HG03521 (cell line): ENCODE results near the gene CACNA1H.
"Not testable (repeated sequence)": the region's sequence is repeated elsewhere in the genome, so short reads cannot be mapped to it uniquely, and the experiment has no call there.

Source experiments
- ATAC-seq: cut with Tn5 transposase; IDR thresholded peaks from one replicate; pipeline ENCODE4 v1.9.1; 2021; ENCODE audit warnings: mild to moderate bottlenecking, moderate library complexity; ENCODE audit not compliant: unreplicated experiment

The CACNA1H gene

DNA sequence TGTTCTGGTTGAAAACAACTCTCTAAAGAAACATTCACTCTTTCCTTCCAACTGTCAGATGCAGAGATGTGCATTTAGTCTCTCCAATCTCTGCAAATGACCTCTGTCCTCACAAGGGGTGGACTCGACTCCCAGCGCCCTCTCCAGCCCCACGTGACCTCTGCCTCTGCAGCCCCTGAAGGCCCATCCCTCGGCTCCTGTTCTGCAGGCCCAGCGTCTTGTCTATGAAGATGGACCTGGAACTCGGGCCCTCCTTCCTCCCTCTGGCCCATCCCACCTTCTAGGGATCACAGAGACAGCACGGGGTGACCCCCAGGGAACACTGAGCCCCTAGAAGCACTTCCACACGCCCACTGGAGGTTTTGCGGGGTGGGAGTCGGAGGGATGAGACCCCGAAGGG is 90.5 kb downstream of the CACNA1H start:
- not testable (repeated sequence) for ATAC-seq

DNA sequence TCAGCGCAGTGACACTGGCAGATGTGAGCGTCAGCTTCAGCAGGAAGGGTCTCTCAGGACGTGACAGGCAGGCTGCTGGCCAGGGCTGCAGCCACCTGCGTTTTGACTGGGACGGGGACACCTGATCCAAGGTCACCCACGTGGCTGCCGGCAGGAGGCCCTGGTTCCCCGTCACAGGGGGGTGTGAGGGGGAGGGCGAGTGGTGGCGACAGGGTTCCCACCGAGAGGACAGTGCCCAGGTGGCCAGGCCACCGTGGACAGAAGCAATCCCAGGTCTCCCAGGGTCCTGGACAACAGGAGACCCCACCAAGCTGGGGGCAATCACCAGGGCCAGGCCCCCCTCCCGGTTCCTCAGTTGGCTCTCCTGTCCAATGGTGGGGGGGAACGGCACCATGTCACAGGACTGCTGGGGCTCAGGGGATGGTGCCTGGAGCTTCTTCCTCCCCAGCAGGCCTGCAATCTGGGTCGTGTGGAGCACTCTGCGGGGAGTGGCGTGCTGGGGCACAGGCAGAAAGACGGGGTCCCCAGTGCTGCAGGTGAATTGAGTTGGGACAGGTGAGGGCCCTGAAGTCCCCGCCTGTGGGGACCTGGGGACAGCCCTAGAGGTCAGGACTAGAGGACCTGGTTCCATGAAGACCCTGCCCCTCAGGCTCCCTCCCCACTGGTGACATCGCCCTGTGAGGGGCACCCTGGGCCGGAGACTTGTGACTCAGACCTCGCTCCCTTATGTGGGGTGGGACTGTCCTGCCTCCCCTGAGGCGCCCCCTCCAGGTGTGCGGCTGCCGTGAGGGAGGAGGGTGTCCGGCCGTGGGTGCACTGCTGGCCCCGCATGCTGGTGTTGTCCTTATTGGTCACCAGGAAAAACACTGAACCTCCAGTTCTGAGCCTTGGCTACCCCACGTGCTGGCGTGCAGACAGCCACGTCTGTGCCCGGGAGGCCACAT is 91.3 kb downstream of the CACNA1H start:
- not testable (repeated sequence) for ATAC-seq

DNA sequence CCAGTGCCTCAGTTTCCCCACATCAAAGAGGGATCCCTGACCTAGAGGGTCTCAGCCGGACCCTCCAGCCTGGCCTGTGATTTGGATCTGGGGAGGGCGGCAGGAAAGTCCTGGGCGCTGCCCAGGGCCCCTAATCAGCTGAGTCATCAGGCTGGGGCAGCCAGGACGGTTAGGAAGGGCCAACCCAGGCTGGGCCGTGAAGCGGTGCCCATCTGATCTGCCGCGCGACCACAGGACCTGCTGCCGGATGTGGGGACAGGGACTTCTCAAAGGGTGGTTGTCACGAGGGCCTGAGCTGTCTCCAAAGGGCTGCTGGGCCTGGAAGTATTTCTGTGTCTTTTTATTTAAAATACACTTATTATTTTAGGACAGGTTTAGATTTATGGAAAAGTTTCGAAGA is 92.0 kb downstream of the CACNA1H start:
- ATAC-seq, result no peak

DNA sequence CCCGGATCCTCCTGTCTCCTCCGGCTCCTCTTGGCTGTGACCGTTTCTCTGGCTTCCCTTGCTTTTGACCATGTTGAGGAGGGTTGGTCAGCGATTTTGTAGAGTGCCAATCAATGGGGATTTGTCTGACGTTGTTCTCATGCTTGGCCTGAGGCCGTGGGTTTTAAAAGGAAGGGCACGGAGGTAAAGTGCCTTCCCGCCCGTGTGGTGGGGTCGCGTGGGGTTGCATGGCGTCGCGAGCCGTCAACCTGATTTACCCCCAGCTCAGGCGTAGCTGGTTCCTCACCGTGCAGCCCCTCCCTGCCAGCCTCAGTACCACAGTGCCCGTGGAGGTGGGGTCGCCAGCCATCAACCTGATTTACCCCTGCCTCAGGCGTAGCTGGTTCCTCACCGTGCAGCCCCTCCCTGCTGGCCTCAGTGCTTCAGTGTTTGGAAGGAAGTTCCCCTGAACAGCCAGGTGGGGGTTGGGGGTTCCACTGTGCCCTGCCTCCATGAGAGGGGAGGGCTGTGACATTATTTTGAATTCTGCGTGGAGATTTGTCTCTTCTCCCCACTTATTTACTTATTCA is 92.6 kb downstream of the CACNA1H start:
- no peak for ATAC-seq

DNA sequence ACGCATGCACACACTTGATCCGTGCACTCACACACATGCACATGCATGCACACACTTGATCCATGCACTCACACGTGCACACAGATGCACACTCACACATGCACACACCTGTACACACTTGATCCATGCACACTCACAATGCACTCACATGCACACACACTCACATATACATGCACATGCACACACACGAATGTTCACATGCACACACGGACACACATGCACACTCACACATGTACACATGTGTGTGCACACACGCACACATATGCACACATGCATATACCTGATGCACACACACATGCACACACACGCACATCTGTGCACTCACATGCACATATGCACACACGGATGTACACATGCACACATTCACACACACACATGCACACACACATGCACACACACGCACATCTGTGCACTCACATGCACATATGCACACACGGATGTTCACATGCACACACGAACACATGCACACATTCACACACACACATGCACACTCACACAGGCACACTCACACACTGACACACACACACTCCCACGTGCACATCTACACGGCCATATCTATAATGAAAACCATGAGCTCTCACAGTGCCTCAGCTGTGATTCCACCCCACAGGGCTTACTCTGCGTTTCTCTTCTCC is 95.1 kb downstream of the CACNA1H start:
- ATAC-seq, result not testable (repeated sequence)

DNA sequence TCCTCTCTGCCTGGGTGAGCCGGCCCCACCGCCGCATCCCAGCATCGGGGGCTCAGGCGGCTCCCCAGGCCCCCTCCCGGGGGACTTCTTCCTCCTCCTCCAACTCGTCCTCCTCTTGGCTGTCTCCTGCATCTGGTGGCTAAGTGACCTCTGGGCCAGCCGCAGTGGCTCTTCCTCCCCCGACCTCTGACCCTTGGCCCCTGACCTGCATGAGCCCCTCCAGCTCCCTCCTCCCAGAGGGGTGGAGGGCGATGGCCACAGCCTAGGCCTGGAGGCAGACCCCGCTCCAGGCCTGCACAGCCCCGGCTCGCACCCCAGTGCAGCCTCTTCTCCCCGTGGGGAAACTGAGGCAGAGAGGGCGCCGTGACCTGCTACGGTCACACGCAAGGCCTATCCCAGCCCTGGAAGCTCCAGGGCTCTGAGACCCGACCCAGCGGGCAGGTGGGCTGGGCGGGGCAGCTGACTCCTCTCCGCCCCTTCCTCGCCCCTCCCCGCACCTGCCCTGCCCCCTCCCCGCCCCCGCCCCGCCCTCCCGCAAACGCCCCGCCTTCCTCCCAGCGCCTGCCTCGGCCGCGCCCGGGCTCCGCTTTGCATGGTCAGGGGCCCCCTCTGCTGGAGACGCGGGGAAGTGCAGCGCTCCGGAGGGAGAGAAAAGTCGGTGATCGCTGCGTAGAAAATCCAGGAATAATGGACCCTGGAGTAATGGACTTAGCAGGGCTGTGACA is 96.3 kb downstream of the CACNA1H start:
- ATAC-seq, result not testable (repeated sequence)

DNA sequence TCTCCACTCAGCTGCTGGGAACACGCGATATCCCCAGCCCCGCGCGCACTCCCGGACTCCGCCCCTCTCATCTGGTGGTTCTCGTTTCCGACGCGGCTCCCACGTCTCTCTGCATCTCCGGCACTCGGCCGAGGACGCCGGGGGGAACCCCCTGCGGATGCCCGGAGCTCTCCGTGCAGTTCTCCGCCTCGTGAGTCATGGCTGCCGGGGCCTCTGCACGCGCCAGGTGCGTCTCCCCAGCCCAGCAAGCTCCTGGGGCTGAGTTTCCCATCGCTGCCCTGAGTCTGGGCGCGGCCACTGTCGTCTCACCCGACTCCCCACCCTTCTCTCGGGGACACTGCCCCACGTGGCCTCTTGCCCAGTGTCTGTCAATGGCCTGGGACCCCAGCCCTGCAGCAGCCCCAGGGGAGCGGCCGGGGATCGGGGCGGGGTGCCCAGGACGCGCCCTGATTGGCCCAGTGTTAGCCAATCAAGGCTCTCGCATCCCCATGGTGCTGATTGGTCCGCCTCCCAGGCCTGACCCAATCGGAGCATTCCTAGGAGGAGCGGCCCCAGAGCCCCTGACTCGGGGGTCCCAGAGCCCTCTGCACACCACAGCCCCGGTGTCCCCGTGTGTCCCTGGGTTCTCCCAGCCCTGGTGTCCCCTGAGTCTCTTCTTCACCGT is 100.9 kb downstream of the CACNA1H start:
- ATAC-seq, result not testable (repeated sequence)

DNA sequence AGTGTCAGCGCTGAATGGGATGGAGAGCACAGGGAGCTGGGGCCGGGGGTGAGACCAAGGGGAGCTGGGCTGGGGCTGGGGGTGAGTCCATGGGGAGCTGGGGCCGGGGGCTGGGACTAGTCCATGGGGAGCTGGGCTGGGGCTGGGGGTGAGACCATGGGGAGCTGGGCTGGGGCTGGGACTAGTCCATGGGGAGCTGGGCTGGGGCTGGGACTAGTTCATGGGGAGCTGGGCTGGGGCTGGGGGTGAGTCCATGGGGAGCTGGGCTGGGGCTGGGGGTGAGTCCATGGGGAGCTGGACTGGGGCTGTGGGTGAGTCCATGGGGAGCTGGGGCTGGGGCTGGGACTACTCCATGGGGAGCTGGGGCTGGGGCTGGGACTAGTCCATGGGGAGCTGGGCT is 101.9 kb downstream of the CACNA1H start:
- ATAC-seq, result not testable (repeated sequence)

DNA sequence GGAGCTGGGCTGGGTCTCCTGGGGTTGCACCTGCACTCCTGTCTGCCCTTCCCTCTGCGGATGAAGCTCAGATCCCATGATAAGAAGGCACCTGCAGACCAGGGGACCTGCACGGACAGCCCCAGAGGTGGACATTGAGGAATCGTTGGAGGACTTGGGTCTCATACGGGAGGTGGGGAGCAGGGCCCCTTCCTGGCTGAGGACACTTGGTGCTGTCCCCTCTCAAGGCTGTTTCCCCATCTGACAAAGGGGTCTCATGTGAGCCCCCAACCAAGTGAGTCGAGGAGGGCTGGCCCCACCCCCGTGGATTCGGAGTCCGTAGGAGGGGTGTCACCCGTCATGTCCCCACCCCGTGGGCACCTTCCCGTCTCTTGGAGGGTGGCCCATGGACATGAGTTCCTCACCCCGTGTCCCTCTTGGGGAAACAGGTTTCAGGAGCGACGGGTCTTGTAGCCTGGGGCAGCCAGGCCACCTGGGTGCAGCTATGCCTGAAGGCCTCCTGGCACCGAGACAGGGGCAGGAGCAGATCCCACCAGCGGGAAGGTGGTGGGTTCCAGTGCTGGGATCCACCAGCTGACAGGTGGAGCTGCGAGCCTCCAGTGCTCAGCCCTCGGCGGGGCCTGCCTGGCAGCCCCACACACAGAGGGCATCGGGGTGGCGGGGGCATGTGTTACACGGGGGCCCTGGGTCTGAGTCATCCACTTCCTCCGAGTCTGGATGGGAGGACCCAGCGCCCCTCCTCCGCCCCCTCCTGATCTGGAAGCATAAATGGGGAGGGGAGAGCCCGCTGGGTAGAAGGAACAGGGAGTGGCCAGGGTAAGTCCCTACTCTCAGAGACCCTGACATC is 102.6 kb downstream of the CACNA1H start, which contains the start of gene TPSD1:
TPSD1 (plus strand) TSS at position 794 of the 847 bp plus-strand sequence. CDS start 212 bp downstream, outside the sequence.
- not testable (repeated sequence) for ATAC-seq

DNA sequence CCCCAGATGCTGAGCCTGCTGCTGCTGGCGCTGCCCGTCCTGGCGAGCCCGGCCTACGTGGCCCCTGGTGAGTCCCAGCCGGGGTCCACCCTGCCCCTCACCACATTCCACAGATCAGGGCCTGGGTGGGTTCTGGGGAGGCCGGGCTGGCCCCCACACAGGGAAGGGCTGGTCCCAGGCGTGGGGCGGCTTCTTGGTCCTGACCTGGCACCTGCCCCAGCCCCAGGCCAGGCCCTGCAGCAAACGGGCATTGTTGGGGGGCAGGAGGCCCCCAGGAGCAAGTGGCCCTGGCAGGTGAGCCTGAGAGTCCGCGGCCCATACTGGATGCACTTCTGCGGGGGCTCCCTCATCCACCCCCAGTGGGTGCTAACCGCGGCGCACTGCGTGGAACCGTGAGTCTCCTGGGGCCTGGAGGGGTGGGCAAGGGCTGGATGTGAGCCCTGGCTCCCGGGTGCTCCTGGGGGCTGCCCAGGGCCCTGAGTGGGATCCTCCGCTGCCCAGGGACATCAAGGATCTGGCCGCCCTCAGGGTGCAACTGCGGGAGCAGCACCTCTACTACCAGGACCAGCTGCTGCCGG is 103.5 kb downstream of the CACNA1H start:
- ATAC-seq, result not testable (repeated sequence)

DNA sequence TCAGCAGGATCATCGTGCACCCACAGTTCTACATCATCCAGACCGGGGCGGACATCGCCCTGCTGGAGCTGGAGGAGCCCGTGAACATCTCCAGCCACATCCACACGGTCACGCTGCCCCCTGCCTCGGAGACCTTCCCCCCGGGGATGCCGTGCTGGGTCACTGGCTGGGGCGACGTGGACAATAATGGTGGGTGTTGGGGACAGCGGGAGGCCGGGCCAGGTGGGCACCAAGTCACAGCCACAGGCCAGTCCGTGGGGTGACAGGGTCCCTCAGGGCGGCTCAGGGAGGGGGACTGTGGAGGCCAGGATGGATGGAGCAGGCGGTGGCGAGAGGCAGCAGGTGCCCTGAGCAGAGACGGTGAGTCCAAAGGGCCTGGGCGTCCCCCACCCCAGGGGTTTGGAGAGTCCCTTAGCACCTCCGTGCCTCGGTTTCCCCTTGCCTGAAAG is 104.0 kb downstream of the CACNA1H start:
- no peak for ATAC-seq

DNA sequence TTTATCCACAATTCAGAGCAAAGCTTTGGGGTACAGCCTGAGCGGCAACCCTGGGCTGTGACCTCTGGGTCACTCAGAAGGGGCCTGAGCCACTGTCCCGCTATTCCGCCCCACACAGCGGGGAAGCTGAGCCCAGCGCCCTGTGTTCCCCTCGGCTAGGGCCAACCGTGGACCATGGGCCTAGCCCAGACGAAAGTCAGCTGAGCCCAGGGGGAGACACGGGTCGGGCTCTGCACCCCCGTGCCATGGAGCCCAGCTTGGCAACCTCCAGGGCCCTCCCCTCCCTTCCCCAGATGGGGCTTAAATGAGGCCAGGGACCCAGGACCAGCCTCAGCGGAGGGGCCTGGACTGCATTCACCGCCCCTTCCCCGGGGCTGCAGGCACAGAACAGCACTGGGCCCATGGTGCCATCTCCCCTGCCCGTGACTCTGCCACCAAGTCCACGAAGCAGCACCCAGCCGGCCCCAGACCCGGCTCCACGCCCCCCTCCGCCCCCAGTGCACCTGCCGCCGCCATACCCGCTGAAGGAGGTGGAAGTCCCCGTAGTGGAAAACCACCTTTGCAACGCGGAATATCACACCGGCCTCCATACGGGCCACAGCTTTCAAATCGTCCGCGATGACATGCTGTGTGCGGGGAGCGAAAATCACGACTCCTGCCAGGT is 104.8 kb downstream of the CACNA1H start:
- ATAC-seq, result no peak

DNA sequence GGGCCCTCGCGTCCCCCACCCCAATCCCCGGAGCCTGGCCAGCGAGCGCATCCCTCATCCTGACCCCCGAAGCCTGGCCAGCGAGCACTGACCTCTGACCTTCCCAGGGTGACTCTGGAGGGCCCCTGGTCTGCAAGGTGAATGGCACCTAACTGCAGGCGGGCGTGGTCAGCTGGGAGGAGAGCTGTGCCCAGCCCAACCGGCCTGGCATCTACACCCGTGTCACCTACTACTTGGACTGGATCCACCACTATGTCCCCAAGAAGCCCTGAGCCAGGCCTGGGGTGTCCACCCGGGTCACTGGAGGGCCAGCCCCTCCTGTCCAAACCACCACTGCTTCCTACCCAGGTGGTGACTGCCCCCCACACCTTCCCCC is 105.3 kb downstream of the CACNA1H start:
- ATAC-seq, result no peak

DNA sequence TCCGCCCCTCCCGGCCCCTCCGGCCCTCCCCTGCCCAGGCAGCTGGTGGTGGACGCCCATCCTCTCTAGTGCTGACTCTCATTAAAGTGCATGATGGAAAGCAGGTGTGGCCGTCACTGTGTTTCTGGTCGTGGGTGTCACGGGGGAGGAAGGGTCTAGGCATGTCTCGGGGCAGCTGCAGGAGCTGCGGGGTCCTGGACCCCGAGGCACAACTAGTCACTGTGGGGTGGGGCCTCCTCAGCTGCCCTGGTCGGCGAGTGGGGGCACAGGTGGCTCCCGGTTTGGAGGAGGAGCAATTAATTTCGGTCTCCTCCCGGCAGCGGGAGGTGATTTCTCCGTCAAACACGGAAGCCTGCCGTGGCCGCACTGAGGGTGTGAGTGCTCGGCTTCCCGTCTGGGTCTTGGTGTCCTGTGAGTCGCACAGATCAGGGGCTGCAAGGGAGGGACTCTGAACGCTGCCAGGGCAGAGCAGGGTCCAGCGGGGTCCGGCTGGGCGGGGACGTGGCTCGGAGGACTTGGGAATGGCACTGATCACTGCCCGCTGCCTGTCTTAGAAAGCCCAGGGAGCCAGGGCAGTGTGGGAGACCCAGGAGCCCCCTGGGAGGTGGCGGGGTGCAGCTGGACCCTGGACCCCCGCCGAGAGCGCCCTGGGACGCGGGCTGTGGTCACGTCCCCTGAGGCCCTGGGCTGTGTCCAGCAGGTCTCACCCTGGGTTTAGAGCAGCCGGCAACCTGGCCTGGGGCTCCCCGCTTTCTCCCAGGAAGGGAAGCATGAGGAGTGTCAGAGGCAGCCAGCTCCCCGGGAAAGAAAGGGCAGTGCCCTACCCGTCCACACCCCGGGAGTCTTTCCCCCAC is 106.2 kb downstream of the CACNA1H start:
- no peak for ATAC-seq

DNA sequence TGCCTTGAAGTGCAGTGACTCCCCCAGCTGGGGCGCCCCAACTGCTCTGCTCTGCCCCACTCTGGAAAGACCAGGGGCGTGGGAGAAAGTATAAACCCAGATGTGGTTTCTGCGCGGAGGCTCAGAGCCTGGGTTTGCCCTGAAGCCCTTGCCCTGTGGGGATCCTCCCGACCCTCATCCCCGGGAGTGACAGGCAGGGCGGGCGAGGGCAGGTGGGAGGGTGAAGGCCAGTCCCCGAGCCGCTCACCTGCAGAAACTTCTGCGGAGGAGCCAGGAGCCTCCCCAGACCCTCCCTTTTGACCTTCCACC is 106.8 kb downstream of the CACNA1H start:
- no peak for ATAC-seq

DNA sequence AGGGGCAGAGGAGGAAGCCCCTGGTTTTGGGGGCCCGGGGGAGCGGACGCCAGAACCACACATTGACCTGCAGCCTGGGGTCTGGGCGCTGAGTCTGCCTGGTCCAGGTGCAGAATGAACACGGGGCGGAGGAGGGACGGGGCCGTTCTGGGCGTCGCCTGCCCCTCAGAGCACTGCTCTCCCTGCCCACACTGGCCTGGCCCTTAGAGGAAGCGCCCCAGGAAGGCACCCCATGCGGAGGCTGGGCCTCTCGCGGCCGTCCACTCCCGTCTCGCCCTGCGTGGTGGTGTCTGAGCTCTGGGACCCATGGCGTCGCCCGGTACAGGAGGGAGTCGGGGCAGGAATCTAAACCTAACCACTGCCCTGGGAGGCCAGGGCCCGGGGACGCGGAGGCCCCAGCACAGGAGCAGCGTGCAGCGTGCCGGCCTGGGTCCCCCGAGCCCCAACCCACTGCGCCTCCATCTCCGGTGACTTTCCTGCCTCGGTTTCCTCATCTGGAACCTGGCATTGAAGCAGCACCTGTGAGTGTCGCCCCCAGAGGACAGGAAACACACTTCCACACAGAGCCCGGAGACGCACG is 107.3 kb downstream of the CACNA1H start:
- ATAC-seq, result no peak

DNA sequence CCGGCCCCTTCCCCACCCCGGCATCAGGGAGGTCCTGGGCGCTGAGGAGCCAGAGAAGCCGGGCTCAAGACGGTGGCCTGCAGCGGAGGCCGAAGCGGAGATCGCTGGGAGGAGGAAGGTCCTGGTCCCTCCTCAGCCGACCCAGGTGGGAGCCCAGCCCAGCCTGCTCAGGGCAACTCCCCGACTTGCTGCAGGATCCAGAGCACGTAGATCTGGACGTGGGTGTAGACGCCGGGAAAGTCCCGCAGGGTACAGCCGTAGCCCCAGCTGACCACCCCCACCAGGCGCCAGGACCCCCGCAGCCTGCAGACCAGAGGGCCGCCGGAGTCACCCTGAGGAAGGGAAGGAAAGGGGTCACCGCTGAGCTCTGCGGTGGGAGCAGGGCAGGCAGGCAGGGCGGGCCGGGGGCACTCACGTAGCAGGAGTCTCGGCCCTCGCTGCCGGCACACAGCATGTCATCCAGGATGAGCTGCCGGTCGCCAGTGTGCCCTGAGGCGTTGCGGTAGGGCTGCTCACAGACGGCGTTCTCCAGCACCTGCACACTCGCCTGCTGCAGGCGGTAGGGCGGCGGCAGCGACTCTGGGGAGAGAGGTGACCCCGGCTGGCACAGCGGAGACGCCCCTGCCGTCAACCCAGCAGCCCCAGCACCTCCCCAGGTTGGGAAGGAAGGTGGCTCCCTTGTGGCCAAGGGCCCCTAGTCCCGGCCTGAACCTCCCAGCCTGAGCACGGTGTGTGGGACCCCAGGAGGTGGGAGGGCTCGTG is 108.4 kb downstream of the CACNA1H start:
- ATAC-seq, result no peak
